ENCODE data around the gene CFAP410. TPM values are rescaled to one million over a fixed set of nuclear protein-coding genes. Genes with fewer than 3 reads are reported as not detected.

CFAP410 gene
- total RNA-seq, 1 experiment from 2014 or later, result 8.6 TPM

- intact Hi-C loops (cut with micrococcal nuclease; ENCODE audit: unreplicated experiment), result no loop called here
- Mint-ChIP-seq H3K4me3 (ENCODE audit: low read depth, unreplicated experiment) (no peak overlapping the region), H3K4me1 (ENCODE audit: low read depth, unreplicated experiment) (no peaks in the 10 kb centered on the region), H3K9me3 (ENCODE audit: low read depth, unreplicated experiment) (no peaks in the 10 kb centered on the region), H3K36me3 (ENCODE audit: insufficient read depth, unreplicated experiment) (peaks cover 10% of the 10 kb centered on the region), H3K27me3 (ENCODE audit: unreplicated experiment) (no peaks in the 10 kb centered on the region), H3K27ac (ENCODE audit: unreplicated experiment) (no peak overlapping the region)
- BruUV-seq (replicated peaks), result no TSS peak
- TF ChIP-seq, protein P1, sequence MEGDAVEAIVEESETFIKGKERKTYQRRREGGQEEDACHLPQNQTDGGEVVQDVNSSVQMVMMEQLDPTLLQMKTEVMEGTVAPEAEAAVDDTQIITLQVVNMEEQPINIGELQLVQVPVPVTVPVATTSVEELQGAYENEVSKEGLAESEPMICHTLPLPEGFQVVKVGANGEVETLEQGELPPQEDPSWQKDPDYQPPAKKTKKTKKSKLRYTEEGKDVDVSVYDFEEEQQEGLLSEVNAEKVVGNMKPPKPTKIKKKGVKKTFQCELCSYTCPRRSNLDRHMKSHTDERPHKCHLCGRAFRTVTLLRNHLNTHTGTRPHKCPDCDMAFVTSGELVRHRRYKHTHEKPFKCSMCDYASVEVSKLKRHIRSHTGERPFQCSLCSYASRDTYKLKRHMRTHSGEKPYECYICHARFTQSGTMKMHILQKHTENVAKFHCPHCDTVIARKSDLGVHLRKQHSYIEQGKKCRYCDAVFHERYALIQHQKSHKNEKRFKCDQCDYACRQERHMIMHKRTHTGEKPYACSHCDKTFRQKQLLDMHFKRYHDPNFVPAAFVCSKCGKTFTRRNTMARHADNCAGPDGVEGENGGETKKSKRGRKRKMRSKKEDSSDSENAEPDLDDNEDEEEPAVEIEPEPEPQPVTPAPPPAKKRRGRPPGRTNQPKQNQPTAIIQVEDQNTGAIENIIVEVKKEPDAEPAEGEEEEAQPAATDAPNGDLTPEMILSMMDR (IDR thresholded peaks at IDR 0.05; ENCODE audit: unreplicated experiment), result no peak
- DNase-seq, result no peak
- CTCF ChIA-PET, result no interaction called here
Measured at GRCh38 chr21:44325386-44326271, 13.6 kb downstream of the CFAP410 start.

- peaks cover 7% of the 10 kb centered on the region for H3K36me3 Mint-ChIP-seq (ENCODE audit: insufficient read depth, unreplicated experiment)
- H3K27ac Mint-ChIP-seq (ENCODE audit: unreplicated experiment), result no peak overlapping the region
- H3K4me3 Mint-ChIP-seq (ENCODE audit: low read depth, unreplicated experiment), result no peak overlapping the region
- BruUV-seq (replicated peaks), result no TSS peak
- no peak for DNase-seq
- intact Hi-C loops (cut with micrococcal nuclease; ENCODE audit: unreplicated experiment), result no loop called here
- no peaks in the 10 kb centered on the region for H3K9me3 Mint-ChIP-seq (ENCODE audit: low read depth, unreplicated experiment)
- CTCF ChIA-PET, result no interaction called here
- no peaks in the 10 kb centered on the region for H3K4me1 Mint-ChIP-seq (ENCODE audit: low read depth, unreplicated experiment)
- H3K27me3 Mint-ChIP-seq (ENCODE audit: unreplicated experiment), result no peaks in the 10 kb centered on the region
- TF ChIP-seq, protein P1 (IDR thresholded peaks at IDR 0.05; ENCODE audit: unreplicated experiment), result no peak
Measured at GRCh38 chr21:44324854-44325107, 14.4 kb downstream of the CFAP410 start.

GRCh38 chr21:44324106-44324853 is 14.9 kb downstream of the CFAP410 start:
- H3K27ac Mint-ChIP-seq (ENCODE audit: unreplicated experiment), result no peak overlapping the region
- intact Hi-C loops (cut with micrococcal nuclease; ENCODE audit: unreplicated experiment), result no loop called here
- peaks cover 7% of the 10 kb centered on the region for H3K36me3 Mint-ChIP-seq (ENCODE audit: insufficient read depth, unreplicated experiment)
- BruUV-seq (replicated peaks), result no TSS peak
- no peak for DNase-seq
- no peaks in the 10 kb centered on the region for H3K4me1 Mint-ChIP-seq (ENCODE audit: low read depth, unreplicated experiment)
- no peak overlapping the region for H3K4me3 Mint-ChIP-seq (ENCODE audit: low read depth, unreplicated experiment)
- TF ChIP-seq, protein P1 (IDR thresholded peaks at IDR 0.05; ENCODE audit: unreplicated experiment), result no peak
- CTCF ChIA-PET, result no interaction called here
- H3K27me3 Mint-ChIP-seq (ENCODE audit: unreplicated experiment), result no peaks in the 10 kb centered on the region
- H3K9me3 Mint-ChIP-seq (ENCODE audit: low read depth, unreplicated experiment), result no peaks in the 10 kb centered on the region

DNA sequence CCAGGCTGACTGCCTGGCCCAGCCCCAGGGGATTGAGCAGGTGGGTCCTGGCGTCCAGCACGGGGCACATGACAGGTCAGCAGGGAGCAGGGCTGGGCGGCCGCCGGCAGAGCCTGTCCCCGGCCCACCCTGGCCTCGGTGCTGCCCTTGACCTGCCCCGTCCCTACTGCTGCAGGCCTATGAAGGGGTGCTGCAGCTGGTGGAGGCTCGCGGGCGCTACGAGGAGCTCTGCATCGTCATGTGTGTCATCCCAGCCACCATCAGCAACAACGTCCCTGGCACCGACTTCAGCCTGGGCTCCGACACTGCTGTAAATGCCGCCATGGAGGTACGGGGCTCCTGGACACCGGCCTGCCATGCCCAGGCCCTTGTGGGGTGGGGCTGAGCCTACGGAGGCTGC is 15.6 kb downstream of the CFAP410 start:
- TF ChIP-seq, protein P1 (IDR thresholded peaks at IDR 0.05; ENCODE audit: unreplicated experiment), result no peak
- H3K9me3 Mint-ChIP-seq (ENCODE audit: low read depth, unreplicated experiment), result no peaks in the 10 kb centered on the region
- CTCF ChIA-PET, result no interaction called here
- no peak overlapping the region for H3K27ac Mint-ChIP-seq (ENCODE audit: unreplicated experiment)
- intact Hi-C loops (cut with micrococcal nuclease; ENCODE audit: unreplicated experiment), result no loop called here
- DNase-seq, result no peak
- H3K4me3 Mint-ChIP-seq (ENCODE audit: low read depth, unreplicated experiment), result no peak overlapping the region
- no TSS peak for BruUV-seq (replicated peaks)
- peaks cover 7% of the 10 kb centered on the region for H3K36me3 Mint-ChIP-seq (ENCODE audit: insufficient read depth, unreplicated experiment)
- no peaks in the 10 kb centered on the region for H3K4me1 Mint-ChIP-seq (ENCODE audit: low read depth, unreplicated experiment)
- no peaks in the 10 kb centered on the region for H3K27me3 Mint-ChIP-seq (ENCODE audit: unreplicated experiment)

Measured in Calu3 (cell line).